HL-60 (cell line): ENCODE results near the gene TMUB1.

ENCODE experiments used
- CTCF ChIP-seq: IDR thresholded peaks from one replicate; pipeline ENCODE4 v1.5.1; 2011; ENCODE audit warnings: low read length, control low read depth, inconsistent platforms; ENCODE audit not compliant: insufficient read depth
- POLR2AphosphoS5 ChIP-seq: IDR thresholded peaks from 2 replicates; pipeline ENCODE4 v1.6.1; 2012; ENCODE audit warnings: low read depth
- REST ChIP-seq: IDR thresholded peaks from 2 replicates; pipeline ENCODE4 v1.6.1; 2012; ENCODE audit warnings: low read depth; ENCODE audit not compliant: insufficient replicate concordance

- no peak for TF ChIP-seq CTCF
- no peak for TF ChIP-seq REST
- TF ChIP-seq POLR2AphosphoS5: no peak
Observed at GRCh38 chr7:151091003-151091402, 7.7 kb upstream of the TMUB1 start.
